Esophagus squamous epithelium (tissue), 4 donors: ENCODE measurements around the gene SLC31A1.

Source experiments
- CTCF ChIP-seq, 6 experiments: fragments of 450-650 bp in 4 of 6; fragments of 200-600 bp in 2 of 6; sonication (generic) in 2 of 6; IDR thresholded peaks; one replicate each; pipeline ENCODE4 v1.5.1; 2016 to 2019; ENCODE audit warnings: antibody characterized with exemption in 6 of 6, mild to moderate bottlenecking in 4 of 6, moderate library complexity in 4 of 6
- POLR2A ChIP-seq, 4 donors: fragments of 450-650 bp; IDR thresholded peaks; one replicate each; pipeline ENCODE4 v1.6.1; 2017; ENCODE audit warnings: antibody characterized with exemption in 4 of 4, mild to moderate bottlenecking in 4 of 4, moderate library complexity in 3 of 4

GRCh38 chr9:113185271-113185670 lies 36.1 kb upstream of the SLC31A1 start:
- TF ChIP-seq POLR2A (IDR thresholded peaks at IDR 0.05) = no peak
- no peak for TF ChIP-seq CTCF (IDR thresholded peaks at IDR 0.05)
